Stomach smooth muscle (tissue), 2 donors: ENCODE results near the gene DHX35.
"Not testable (repeated sequence)": the region's sequence is repeated elsewhere in the genome, so short reads cannot be mapped to it uniquely, and the experiment has no call there.

Source experiments
- H3K27ac ChIP-seq: one replicate; pipeline ENCODE4 v1.7.0; 2013; ENCODE audit warnings: mild to moderate bottlenecking, low read length, inconsistent platforms
- H3K27me3 ChIP-seq, 2 donors: one replicate each; pipeline ENCODE4 v1.7.0; 2013; ENCODE audit warnings: low read length in 2 of 2; ENCODE audit not compliant: insufficient read depth in 2 of 2, control insufficient read depth in 1 of 2
- H3K36me3 ChIP-seq, 2 donors: one replicate each; pipeline ENCODE4 v1.7.0; 2013; ENCODE audit warnings: low read length in 2 of 2; ENCODE audit not compliant: control insufficient read depth in 2 of 2, insufficient read depth in 2 of 2
- H3K4me1 ChIP-seq: one replicate; pipeline ENCODE4 v1.7.0; 2013; ENCODE audit warnings: low read length; ENCODE audit not compliant: control insufficient read depth, insufficient read depth
- H3K4me3 ChIP-seq, 2 donors: one replicate each; pipeline ENCODE4 v1.7.0; 2013; ENCODE audit warnings: low read length in 2 of 2
- H3K9ac ChIP-seq, 2 donors: one replicate each; pipeline ENCODE4 v1.7.0; 2013; ENCODE audit warnings: low read length in 2 of 2, mild to moderate bottlenecking in 1 of 2
- H3K9me3 ChIP-seq, 2 donors: one replicate each; pipeline ENCODE4 v1.7.0; 2013; ENCODE audit warnings: low read length in 2 of 2; ENCODE audit not compliant: control insufficient read depth in 2 of 2
- donor health status: healthy.
- donor health status: Pancreatic carcinoma.

Gene DHX35

GRCh38 chr20:38957235-38957876 is 4.8 kb upstream of the DHX35 start:
- Histone ChIP-seq H3K36me3 (peaks cover 7 to 9% of the 10 kb centered on the region in 2 donors), H3K4me3 (no peak overlapping the region), H3K27ac (peak overlapping the region; percentile 18), H3K9me3 (no peaks in the 10 kb centered on the region), H3K9ac (no peak overlapping the region), H3K27me3 (no peaks in the 10 kb centered on the region), H3K4me1 (peaks cover 9% of the 10 kb centered on the region)

- Histone ChIP-seq H3K27ac (no peak overlapping the region), H3K9me3 (no peaks in the 10 kb centered on the region), H3K4me1 (peaks cover 15% of the 10 kb centered on the region), H3K27me3 (no peaks in the 10 kb centered on the region), H3K9ac (no peak overlapping the region), H3K4me3 (no peak overlapping the region), H3K36me3 (peaks cover 4 to 7% of the 10 kb centered on the region in 2 donors)
These were observed 4.1 kb upstream of the DHX35 start for GRCh38 chr20:38957915-38958485.

DNA sequence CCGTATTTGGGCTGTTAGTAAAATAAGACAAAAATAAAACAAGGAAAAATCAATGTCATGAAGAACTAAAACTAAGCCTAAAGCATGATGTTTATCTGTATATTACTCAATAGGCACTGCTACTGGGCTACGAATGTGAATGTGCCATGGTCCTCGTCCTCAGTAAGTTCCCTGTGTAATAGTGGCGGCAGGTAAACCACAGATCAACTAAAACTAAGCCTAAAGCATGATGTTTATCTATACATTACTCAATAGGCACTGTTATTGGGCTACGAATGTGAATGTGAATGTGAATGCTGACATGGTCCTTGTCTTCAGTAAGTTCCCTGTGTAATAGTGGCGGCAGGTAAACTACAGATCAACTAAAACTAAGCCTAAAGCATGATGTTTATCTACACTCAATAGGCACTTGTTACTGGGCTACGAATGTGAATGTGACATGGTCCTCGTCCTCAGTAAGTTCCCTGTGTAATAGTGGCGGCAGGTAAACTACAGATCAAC is 1.9 kb upstream of the DHX35 start:
- not testable (repeated sequence) for H3K9me3 ChIP-seq, H3K9ac ChIP-seq, H3K36me3 ChIP-seq, H3K27me3 ChIP-seq, H3K27ac ChIP-seq, H3K4me3 ChIP-seq
- H3K4me1 ChIP-seq: peaks cover 17% of the 10 kb centered on the region

DNA sequence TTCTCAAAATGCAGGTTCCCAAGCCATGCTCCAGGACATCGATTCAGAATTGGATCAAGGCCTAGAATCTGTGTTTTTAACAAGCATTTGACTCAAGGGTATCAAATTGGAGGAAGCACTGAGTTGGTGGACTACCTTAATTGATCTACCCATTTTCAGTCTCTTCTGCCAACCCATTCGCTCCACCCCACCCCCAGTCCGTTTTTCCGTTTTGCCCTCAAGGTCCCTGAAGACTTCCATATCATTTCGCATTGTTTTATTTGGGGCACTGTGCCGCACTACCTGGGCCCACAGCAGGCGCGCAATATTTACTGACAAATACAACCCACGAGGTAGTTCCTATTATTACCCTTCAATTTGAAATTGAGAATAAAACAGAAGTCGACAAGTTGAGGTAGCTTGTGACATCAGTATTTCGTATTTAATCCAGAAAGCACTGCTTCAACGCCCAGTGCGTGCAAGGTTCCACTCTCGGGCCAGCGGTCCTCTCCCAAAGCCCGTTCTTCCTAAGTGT is 557 bp upstream of the DHX35 start:
- peak overlapping the region; percentile 91 for H3K27ac ChIP-seq
- no peaks in the 10 kb centered on the region for H3K27me3 ChIP-seq
- H3K9ac ChIP-seq: peak overlapping the region; percentile 80 to 83
- H3K36me3 ChIP-seq: peaks cover 5 to 7% of the 10 kb centered on the region in 2 donors
- peaks cover 17% of the 10 kb centered on the region for H3K4me1 ChIP-seq
- no peaks in the 10 kb centered on the region for H3K9me3 ChIP-seq
- H3K4me3 ChIP-seq: peak overlapping the region; percentile 92 to 97

DNA sequence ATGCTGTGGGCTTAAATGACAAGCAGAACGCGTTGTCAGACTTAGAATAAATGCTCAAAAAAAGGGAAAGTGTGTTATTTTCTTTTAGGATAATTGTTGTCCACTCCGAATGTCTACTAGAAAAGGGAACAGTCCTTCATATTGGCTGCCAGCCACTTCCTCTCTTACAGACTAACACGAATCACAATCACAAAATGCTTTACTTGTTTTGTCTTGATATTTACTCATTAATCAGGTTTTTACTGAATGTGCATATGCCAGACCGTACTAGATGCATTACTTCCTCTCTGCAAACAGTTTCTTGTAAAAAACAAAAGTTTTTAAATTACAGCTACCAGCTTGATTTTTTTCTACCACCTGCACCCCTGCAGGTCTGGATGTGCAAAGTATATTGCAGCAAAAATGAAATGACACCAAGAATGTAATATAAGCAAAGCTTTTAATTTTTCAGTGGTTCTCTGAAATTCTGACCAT is 821 bp downstream of the DHX35 start:
- H3K27me3 ChIP-seq: no peaks in the 10 kb centered on the region
- peaks cover 27% of the 10 kb centered on the region for H3K4me1 ChIP-seq
- H3K4me3 ChIP-seq: peak overlapping the region; percentile 88 to 97
- no peaks in the 10 kb centered on the region for H3K9me3 ChIP-seq
- peaks cover 5 to 7% of the 10 kb centered on the region in 2 donors for H3K36me3 ChIP-seq
- H3K9ac ChIP-seq: peak overlapping the region; percentile 93 to 94
- H3K27ac ChIP-seq: peak overlapping the region; percentile 91

- Histone ChIP-seq H3K27me3 (no peaks in the 10 kb centered on the region), H3K27ac (no peak overlapping the region), H3K9me3 (no peaks in the 10 kb centered on the region), H3K36me3 (peaks cover 5 to 7% of the 10 kb centered on the region in 2 donors), H3K9ac (no peak overlapping the region), H3K4me3 (no peak overlapping the region), H3K4me1 (peaks cover 32% of the 10 kb centered on the region)
These were observed 1.6 kb downstream of the DHX35 start for GRCh38 chr20:38963745-38964144.

DNA sequence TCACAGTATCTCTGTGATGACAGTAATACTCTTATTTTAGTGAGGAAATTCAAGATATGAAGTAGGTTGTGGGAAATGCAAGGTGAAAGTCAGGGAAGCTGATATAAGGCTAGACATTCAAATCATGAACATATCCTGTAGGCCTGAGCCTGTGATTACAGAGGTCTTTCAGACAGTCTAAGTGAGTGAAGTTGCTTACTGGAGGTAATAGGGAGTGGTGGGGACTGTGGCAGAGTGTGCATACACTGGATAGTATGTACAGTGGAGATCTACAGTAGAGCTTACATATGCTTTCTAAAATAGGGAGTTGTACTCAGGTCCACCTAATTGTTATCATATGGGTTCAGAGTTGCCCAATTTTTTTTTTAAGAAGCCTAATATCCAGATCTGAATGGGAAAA is 3.1 kb downstream of the DHX35 start:
- Histone ChIP-seq H3K27me3 (no peaks in the 10 kb centered on the region), H3K9ac (no peak overlapping the region), H3K36me3 (peaks cover 5 to 9% of the 10 kb centered on the region in 2 donors), H3K27ac (no peak overlapping the region), H3K9me3 (no peaks in the 10 kb centered on the region), H3K4me3 (no peak overlapping the region), H3K4me1 (peaks cover 43% of the 10 kb centered on the region)

DNA sequence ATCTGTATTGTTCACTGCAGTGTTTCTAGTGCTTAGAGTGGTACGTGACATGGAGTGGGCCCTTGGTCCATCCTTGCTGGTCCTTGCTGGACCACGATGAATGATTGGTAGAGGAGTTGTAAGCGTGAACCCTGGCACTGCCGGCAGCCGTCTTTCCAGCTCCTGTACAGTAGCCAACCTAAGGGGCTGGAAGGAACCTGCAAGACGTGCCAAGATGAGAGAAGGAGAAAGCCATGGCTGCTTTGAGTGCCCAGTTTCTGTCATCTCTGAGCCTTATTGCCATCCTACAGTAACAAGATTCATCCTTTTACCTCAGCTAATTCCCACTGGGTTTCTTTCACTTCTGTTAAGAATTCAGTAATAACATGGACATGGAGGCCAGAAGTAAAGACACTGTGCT is 5.9 kb downstream of the DHX35 start:
- Histone ChIP-seq H3K27ac (peak overlapping the region; percentile 85), H3K36me3 (peaks cover 7 to 11% of the 10 kb centered on the region in 2 donors), H3K9ac (no peak overlapping the region), H3K4me3 (peak overlapping the region in 1 of 2 donors; percentile 36), H3K9me3 (no peaks in the 10 kb centered on the region), H3K27me3 (no peaks in the 10 kb centered on the region), H3K4me1 (peaks cover 27% of the 10 kb centered on the region)

GRCh38 chr20:38969708-38970107 is 7.6 kb downstream of the DHX35 start:
- peaks cover 7 to 11% of the 10 kb centered on the region in 2 donors for H3K36me3 ChIP-seq
- H3K9me3 ChIP-seq: no peaks in the 10 kb centered on the region
- peaks cover 29% of the 10 kb centered on the region for H3K4me1 ChIP-seq
- H3K9ac ChIP-seq: peak overlapping the region in 1 of 2 donors; percentile 14
- no peak overlapping the region for H3K4me3 ChIP-seq
- H3K27ac ChIP-seq: peak overlapping the region; percentile 85
- H3K27me3 ChIP-seq: no peaks in the 10 kb centered on the region

DNA sequence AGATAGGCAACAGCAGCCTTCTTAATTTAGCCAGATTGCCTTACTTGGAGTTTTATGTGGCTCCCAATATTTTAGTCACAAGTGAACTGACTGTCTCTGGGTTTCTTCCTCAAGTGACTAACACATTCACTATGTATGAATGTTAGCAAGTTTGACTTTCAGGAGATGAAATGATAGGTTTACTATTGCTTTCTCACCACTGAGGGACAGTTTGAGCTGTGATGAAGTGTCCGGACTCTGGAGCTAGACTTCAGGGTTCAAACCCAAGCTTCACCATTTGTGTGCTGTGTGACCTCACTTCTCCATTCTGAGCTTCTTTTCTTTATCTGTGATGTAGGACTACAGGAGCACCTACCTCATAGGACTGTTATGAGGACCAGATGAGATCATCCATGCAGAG is 8.2 kb downstream of the DHX35 start:
- no peaks in the 10 kb centered on the region for H3K9me3 ChIP-seq
- no peaks in the 10 kb centered on the region for H3K27me3 ChIP-seq
- H3K27ac ChIP-seq: peak overlapping the region; percentile 85
- peaks cover 3 to 6% of the 10 kb centered on the region in 2 donors for H3K36me3 ChIP-seq
- H3K4me1 ChIP-seq: peaks cover 29% of the 10 kb centered on the region
- H3K4me3 ChIP-seq: no peak overlapping the region
- peak overlapping the region in 1 of 2 donors; percentile 14 for H3K9ac ChIP-seq

DNA sequence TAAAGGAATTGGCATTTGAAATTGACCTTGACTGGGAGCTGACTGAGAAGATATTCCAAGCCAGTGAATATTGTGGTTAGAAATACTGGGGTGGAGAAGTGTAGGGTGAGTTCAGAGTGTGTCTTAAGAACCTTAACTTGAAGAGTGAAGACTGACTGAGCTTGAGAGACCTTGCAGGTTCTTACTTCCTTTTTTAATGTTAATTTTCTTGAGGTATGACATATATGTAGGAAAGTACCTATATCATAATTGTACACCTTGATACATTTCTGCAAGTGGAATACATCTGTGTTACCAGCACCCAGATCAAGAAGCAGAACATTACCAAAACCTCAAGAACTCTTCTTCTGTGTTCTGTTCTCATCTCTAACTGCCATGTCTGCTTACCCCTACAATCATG is 11.0 kb downstream of the DHX35 start:
- Histone ChIP-seq H3K4me1 (peaks cover 18% of the 10 kb centered on the region), H3K27ac (peak overlapping the region; percentile 50)

More for the DNA sequence above, 11.0 kb downstream of the DHX35 start:
- no peak overlapping the region for H3K4me3 ChIP-seq
- peaks cover 2 to 5% of the 10 kb centered on the region in 2 donors for H3K36me3 ChIP-seq
- H3K9ac ChIP-seq: peak overlapping the region in 1 of 2 donors; percentile 16
- no peaks in the 10 kb centered on the region for H3K27me3 ChIP-seq
- no peaks in the 10 kb centered on the region for H3K9me3 ChIP-seq
